A673 (cell line): ENCODE results near the gene ID4. TPM values are rescaled to one million over a fixed set of nuclear protein-coding genes. Genes with fewer than 3 reads are reported as not detected.
A peak's percentile ranks its signal among the peaks of the same experiment; 100 is the strongest.

Experiments used
- BruUV-seq: library from RNA; stranded (reverse); fragments of 400-500 nt; replicated peaks from 2 replicates; lab custom pipeline; 2021; lab: Mats Ljungman, UMichigan
- CTCF ChIA-PET: fragments of 300-600 bp; sonication (Branson Sonifier 250); formaldehyde crosslinking; loops from one replicate; lab custom pipeline; 2022; ENCODE audit warnings: antibody characterized with exemption; lab: Charles Lee
- POLR2A ChIA-PET: fragments of 300-600 bp; sonication (Branson Sonifier 250); formaldehyde crosslinking; loops from one replicate; lab custom pipeline; 2022; ENCODE audit warnings: antibody characterized with exemption; ENCODE audit not compliant: low non-redundant PET; lab: Charles Lee
- DNase-seq: peaks from one replicate; pipeline ENCODE4 v3.0.0-alpha.2; 2015; ENCODE audit warnings: low spot score
- H3K27ac ChIP-seq: fragments of 200-600 bp; sonication (generic); 2 replicates; pipeline ENCODE4 v1.5.1; 2016; ENCODE audit warnings: mixed run types, low read depth, mild to moderate bottlenecking, mixed read lengths, antibody characterized with exemption, low read length; ENCODE audit not compliant: poor library complexity, severe bottlenecking
- H3K27me3 ChIP-seq: fragments of 200-600 bp; sonication (generic); replicated peaks from 2 replicates; pipeline ENCODE4 v1.6.1; 2017; ENCODE audit warnings: mixed run types, low read depth, mild to moderate bottlenecking, mixed read lengths, antibody characterized with exemption, low read length; ENCODE audit not compliant: insufficient read depth, poor library complexity
- H3K36me3 ChIP-seq: fragments of 200-600 bp; sonication (generic); 2 replicates; pipeline ENCODE4 v1.6.1; 2016; ENCODE audit warnings: mixed run types, mild to moderate bottlenecking, mixed read lengths, antibody characterized with exemption, low read length; ENCODE audit not compliant: insufficient read depth, poor library complexity, severe bottlenecking
- H3K4me1 ChIP-seq: fragments of 200-600 bp; sonication (generic); 2 replicates; pipeline ENCODE4 v1.6.1; 2017; ENCODE audit warnings: mixed run types, mild to moderate bottlenecking, mixed read lengths, antibody characterized with exemption, low read length; ENCODE audit not compliant: insufficient read depth, poor library complexity, severe bottlenecking
- H3K4me3 ChIP-seq: fragments of 200-600 bp; sonication (generic); 2 replicates; pipeline ENCODE4 v1.5.1; 2016; ENCODE audit warnings: low read depth, mixed run types, mild to moderate bottlenecking, mixed read lengths, low read length; ENCODE audit not compliant: poor library complexity, severe bottlenecking
- H3K9me3 ChIP-seq: fragments of 200-600 bp; sonication (generic); 2 replicates; pipeline ENCODE4 v1.6.1; 2016; ENCODE audit warnings: mixed run types, low read depth, mild to moderate bottlenecking, mixed read lengths, antibody characterized with exemption, low read length; ENCODE audit not compliant: poor library complexity, severe bottlenecking
- EZH2 ChIP-seq: fragments of 200-600 bp; sonication (generic); IDR thresholded peaks from 2 replicates; pipeline ENCODE4 v1.6.1; 2017; ENCODE audit warnings: borderline replicate concordance, low read depth, mild to moderate bottlenecking, mixed read lengths, antibody characterized with exemption, low read length; ENCODE audit not compliant: poor library complexity, severe bottlenecking
- intact Hi-C: fragments of 100-400 bp; cut with micrococcal nuclease; formaldehyde crosslinking; loops from one replicate; pipeline ENCODE4 v1.10.0; 2022; ENCODE audit not compliant: unreplicated experiment
- total RNA-seq: library from RNA; stranded (reverse); gene quantifications from 2 replicates; pipeline ENCODE4 v1.2.3, GENCODE V29; 2021
- TF ChIP-seq, protein P1 (sequence below): fragments of 300-800, 200-600 bp; sonication (generic); conservative IDR thresholded peaks from 2 replicates; pipeline ENCODE4 v1.5.1; 2017; ENCODE audit warnings: low read depth, mild to moderate bottlenecking, antibody characterized with exemption, low read length, moderate library complexity, mixed read lengths

The ID4 gene
- total RNA-seq, 1 experiment from 2014 or later, result 29.3 TPM

DNA sequence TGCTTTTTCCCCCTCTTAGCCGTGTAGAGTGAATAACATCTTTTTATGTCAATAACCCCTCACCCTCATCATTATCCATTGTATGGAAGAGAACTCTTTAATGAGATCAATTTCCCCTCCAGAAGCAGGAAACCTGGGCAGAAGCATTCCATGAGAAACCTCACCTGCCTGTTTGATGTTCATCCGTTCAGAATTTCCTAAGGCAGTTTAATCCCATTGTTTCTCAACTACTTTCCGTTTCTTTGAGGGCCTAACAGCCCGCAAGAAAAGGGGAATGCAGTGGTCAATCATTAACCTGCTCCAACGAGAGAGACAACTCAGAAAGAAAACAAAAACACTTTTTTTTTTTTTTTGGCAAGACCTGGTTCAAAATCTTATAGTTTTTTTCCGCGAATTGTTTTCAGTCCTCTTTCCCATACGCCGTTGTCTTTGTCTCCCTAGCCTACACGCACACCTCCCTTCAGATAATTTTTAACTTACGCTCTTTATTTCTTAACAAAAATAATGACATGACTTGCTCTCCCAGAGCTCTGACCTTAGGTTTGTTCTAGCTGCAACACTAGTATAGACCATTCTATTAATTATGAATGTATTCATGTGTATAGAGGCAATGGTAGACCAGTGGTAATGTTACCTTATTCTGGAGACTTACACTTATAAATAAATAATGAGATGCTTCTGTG, 25.6 kb upstream of the ID4 start:
- intact Hi-C loops, result no loop called here
- no peak for DNase-seq
- Histone ChIP-seq H3K27me3 (no peaks in the 10 kb centered on the region), H3K4me3 (no peak overlapping the region), H3K9me3 (no peaks in the 10 kb centered on the region), H3K36me3 (no peaks in the 10 kb centered on the region), H3K4me1 (no peaks in the 10 kb centered on the region), H3K27ac (no peak overlapping the region)
- no TSS peak for BruUV-seq
- ChIA-PET POLR2A (no interaction called here), CTCF (no interaction called here)
- TF ChIP-seq EZH2, result no peak
- TF ChIP-seq, protein P1, sequence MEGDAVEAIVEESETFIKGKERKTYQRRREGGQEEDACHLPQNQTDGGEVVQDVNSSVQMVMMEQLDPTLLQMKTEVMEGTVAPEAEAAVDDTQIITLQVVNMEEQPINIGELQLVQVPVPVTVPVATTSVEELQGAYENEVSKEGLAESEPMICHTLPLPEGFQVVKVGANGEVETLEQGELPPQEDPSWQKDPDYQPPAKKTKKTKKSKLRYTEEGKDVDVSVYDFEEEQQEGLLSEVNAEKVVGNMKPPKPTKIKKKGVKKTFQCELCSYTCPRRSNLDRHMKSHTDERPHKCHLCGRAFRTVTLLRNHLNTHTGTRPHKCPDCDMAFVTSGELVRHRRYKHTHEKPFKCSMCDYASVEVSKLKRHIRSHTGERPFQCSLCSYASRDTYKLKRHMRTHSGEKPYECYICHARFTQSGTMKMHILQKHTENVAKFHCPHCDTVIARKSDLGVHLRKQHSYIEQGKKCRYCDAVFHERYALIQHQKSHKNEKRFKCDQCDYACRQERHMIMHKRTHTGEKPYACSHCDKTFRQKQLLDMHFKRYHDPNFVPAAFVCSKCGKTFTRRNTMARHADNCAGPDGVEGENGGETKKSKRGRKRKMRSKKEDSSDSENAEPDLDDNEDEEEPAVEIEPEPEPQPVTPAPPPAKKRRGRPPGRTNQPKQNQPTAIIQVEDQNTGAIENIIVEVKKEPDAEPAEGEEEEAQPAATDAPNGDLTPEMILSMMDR, result no peak

DNA sequence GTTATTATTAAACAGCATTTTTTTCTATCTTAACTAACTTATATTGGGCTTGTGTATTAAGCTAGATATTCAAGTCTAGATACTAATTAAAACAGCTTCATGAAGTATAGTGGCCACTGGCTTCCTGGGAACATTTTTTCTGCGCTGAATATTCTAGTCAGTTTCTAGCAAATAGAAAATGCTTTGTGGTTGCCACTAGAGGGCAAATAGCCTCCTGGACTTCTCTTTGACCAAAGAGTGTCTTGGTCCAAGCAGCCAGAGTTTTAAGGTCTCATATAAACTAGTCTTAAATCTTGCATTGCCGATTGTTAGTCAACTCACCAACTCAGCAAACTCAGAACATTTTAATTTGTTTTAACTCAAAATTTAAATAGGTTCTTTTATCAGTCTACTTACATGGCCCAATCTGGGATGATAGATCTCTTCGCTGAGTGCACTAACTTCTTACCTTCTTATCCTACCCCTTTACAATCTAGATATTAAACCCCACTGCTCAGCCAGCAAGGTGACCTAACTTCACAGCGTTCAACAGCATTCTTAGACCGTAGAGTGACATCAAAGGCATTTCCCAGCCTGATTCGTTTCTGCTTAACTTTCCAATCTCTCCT, 24.6 kb upstream of the ID4 start:
- Histone ChIP-seq H3K27ac (no peak overlapping the region), H3K4me1 (no peaks in the 10 kb centered on the region), H3K4me3 (no peak overlapping the region), H3K9me3 (no peaks in the 10 kb centered on the region), H3K27me3 (no peaks in the 10 kb centered on the region), H3K36me3 (no peaks in the 10 kb centered on the region)
- ChIA-PET POLR2A (no interaction called here), CTCF (no interaction called here)
- BruUV-seq, result no TSS peak
- TF ChIP-seq, protein P1, result peak; percentile 63
- TF ChIP-seq EZH2, result no peak
- DNase-seq, result peak; percentile 33
- intact Hi-C loops, result no loop called here

DNA sequence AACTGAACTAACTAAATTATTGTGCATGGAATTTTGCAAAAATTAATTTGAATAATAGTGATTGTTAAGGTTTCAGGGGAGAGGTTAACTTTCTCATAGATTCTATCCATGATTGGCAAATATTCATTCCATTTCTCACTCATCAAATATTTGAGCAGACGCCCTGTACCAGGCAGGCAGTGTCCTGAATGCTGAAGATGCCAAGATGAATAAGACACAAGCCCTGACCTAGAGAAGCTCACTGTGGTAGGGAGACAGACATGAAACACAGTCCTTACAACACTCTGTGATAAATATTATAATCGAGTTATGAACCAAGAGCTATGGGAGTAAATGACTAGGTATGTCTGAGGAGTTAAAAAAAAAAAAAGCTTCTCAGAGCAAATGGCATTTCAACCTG, 18.4 kb upstream of the ID4 start:
- TF ChIP-seq, protein P1, result no peak
- no peak for TF ChIP-seq EZH2
- CTCF ChIA-PET, result no interaction called here
- Histone ChIP-seq H3K4me3 (no peak overlapping the region), H3K27me3 (no peaks in the 10 kb centered on the region), H3K27ac (no peak overlapping the region), H3K4me1 (no peaks in the 10 kb centered on the region), H3K36me3 (no peaks in the 10 kb centered on the region), H3K9me3 (no peaks in the 10 kb centered on the region)
- BruUV-seq, result no TSS peak
- intact Hi-C loops, result no loop called here
- POLR2A ChIA-PET, result no interaction called here
- DNase-seq, result no peak
